NCI-H345 treated with DMSO at 0.1 percent for 48 hours (cell line): ENCODE results near the gene USH1G.
"Not testable (repeated sequence)": the region's sequence is repeated elsewhere in the genome, so short reads cannot be mapped to it uniquely, and the experiment has no call there.

Experiments
- DNase-seq: peaks from one replicate; lab custom pipeline; 2025; ENCODE audit not compliant: unreplicated experiment; lab: John Stamatoyannopoulos, UW

The USH1G gene

DNA sequence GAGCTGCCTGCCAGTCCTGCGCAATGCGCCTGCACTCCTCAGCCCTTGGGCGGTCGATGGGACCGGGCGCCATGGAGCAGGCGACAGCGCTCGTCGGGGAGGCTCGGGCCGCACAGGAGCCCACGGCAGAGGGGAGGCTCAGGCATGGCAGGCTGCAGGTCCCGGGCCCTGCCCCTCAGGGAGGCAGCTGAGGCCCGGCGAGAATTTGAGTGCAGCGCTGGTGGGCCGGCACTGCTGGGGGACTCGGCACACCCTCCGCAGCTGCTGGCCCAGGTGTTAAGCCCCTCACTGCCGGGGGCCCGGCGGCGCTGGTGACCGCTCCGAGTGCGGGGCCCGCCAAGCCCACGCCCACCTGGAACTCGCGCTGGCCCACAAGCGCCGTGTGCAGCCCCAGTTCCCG, 16.0 kb downstream of the USH1G start:
- no peak for DNase-seq

DNA sequence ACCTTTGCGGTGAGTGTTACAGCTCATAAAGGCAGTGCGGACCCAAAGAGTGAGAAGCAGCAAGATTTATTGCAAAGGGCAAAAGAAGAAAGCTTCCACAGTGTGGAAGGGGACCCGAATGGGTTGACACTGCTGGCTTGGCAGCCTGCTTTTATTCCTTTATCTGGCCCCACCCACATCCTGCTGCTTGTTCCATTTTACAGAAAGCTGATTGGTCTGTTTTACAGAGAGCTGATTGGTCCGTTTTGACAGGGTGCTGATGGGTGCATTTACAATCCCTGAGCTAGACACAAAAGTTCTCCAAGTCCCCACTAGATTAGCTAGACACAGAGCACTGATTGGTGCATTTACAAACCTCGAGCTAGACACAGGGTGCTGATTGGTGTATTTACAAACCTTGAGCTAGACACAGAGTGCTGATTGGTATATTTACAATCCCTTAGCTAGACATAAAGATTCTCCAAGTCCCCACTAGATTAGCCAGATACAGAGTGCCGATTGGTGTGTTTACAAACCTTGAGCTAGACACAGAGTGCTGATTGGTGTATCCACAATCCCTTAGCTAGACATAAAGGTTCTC, 16.8 kb downstream of the USH1G start:
- not testable (repeated sequence) for DNase-seq

DNA sequence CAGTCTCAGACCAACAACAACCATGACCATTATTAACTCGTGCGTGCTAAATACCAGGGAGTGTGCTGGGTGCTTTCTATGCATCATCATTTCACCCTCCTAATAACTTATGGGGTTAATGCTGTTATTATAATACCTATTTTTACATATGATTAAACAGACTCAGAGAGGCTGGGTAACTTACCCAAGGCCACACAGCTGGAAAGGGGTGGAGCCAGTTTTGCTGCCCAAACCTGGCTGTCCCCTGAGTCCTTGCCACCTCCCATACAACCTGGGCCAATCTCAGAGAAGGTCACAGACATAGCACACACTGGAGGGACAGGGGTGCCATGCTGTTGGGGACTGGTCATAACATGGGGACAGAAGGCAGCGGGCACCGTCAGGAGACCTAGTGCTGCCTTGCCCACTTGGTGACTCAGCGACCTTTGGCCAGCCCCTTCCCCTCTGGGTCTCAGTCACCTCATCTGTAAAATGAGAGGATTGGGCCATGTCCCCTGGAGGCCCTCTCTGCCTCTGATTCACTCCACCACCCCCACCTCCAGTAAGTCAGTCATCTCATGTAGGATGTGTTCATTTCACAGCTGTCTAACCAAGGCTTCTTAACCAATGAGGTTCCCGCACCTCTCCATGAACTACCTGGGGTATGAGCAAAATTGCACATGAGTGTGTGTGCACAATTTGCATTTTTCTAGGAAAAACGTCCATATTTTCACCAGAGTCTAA, 18.2 kb downstream of the USH1G start:
- DNase-seq = no peak

DNA sequence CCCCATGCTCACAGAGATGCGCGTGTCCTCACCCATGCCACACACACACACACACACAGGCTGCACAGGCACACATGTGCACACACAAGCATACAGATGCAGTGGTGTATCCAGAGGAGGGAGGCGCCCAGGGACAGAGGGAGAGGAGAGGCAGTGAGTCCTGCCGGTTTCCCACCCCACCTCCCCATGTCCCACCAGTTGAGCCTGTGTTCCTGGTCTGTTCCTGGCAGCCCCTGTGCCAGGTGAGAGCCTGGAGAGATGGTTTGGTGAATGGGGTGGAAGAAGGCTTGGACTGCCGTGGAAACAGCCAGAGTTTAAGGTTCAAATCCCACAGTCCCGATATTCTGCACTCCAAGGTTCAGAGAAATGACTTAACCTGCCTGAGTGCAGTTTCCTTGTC, 19.4 kb downstream of the USH1G start:
- no peak for DNase-seq

DNA sequence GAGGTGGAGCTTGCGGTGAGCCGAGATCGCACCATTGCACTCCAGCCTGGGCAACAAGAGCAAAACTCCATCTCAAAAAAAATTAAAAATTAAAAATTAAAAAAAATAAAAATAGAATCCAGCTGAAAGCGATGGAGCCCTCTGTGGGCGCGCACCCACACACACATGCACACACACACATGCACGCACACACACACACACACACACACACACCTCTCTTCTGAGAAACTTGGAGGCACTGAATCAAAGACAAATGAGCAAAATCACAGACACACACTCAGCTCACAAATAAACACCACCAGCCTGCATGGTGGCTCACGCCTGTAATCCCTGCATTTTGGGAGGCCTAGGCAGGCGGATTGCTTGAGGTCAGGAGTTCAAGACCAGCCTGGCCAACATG, 20.0 kb downstream of the USH1G start:
- no peak for DNase-seq

DNA sequence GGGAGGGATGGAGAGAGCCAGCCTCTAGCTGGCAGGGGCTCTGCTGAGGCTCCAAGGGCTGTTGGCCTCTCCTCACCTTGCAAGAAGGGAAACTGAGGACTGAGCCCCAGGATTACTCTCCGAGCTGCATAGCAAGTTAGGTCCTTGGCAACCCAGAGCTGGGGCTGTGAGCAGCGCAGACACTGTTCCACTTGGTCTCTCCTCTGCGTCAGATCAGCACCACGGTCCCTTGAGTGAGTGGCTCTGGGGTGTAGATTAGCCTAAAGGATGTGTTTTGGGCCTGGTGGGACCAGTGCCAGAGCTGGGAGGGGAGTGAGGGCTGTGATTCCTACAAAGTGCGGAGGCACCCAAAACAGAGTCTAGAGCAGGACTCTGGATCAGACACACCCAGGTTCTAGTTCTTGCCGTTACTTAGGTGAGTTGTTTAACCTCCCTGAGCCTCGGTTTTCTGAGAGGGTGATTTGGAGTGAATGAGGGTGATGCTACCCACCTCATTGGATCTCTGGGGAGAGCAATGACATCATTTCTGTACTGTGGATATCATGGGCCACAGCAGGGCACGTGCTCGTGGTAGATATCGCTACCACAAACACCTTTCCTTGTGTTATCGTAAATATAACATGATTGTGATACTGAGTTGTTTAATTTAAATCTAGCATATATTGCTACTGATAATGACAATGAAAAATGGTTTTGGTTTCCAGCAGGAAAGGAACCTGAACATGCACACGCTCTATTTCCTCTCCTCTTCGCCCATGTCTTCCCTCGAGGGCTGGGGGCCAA, 21.5 kb downstream of the USH1G start:
- DNase-seq = no peak

DNA sequence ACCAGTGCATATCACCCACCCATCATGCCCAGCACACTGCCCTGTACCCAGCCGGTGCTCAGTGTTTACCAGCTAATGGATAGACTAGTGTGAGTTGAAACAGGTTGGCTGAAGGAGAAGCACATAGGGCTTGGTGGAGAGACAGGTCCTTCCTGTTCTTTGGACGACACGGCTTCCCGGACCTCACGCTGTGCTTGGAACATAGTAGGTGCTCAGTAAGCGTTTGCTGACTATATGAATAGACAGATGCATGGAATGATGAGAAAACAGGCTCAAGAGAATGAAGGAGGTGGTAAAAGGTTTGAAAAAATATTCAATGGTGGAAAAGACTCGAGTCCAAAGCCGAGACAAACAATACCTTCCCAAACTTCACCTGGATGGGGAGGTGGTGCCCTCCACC, 22.8 kb downstream of the USH1G start:
- DNase-seq = no peak

DNA sequence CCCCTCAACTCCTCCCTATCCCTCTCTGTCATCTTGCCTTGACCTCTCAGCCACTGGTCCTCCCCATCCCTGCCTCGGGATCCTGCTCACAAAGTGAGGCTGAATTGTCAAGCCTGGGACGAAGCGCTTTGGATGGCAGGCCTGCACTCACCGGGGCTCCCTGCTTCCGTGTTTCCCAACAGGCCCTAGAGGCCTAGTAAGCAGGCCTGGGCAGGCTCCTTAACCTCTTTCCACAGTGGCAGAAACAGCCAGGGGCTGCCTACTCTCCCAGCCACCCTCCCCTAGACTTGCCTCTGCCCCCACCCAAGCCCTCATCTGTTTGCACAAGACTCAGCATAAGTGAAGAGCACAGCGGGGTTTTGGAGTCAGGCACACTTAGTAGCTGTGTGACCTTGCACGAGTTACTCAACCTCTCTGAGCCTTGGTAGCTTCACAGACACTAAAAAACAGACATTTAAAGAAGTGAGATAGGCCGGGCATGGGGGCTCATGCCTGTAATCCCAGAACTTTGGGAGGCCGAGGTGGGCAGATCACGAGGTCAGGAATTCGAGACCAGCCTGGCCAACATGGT, 24.6 kb downstream of the USH1G start:
- no peak for DNase-seq

DNA sequence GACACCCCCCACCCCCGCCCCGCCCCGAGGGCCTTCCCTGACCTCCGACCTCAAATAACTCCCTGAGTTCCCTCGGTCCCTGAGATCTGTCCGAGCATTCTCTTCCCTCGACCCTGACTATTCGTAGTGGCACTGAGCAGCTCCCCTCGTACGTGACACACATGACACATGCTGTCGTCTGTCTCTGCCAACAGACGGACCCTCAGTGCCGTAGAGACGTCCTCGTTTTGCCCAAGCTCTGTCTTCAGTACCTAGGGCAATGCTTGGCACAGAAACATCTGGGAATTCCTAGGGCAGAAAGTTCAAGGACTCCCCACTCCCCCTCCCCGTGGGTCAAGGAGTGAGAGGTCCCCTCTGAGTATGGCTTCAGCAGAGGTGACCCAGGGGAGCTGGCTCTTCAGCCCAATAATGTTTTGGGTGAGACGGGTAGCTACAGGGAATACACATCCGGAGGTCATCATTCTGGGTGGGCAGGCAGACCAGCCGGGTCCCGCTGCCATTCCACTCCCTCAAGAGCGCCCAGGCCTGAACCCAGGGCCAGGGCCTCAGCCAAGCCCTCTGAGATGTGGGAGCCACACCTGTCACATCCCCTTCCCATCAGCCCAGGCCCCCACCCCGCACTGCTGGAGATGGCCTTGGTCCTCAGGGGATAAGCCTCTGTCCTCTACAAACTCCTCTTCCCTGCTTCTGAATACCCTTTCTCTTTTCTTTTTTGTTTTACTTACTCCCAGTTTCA, 29.0 kb downstream of the USH1G start:
- DNase-seq = no peak

DNA sequence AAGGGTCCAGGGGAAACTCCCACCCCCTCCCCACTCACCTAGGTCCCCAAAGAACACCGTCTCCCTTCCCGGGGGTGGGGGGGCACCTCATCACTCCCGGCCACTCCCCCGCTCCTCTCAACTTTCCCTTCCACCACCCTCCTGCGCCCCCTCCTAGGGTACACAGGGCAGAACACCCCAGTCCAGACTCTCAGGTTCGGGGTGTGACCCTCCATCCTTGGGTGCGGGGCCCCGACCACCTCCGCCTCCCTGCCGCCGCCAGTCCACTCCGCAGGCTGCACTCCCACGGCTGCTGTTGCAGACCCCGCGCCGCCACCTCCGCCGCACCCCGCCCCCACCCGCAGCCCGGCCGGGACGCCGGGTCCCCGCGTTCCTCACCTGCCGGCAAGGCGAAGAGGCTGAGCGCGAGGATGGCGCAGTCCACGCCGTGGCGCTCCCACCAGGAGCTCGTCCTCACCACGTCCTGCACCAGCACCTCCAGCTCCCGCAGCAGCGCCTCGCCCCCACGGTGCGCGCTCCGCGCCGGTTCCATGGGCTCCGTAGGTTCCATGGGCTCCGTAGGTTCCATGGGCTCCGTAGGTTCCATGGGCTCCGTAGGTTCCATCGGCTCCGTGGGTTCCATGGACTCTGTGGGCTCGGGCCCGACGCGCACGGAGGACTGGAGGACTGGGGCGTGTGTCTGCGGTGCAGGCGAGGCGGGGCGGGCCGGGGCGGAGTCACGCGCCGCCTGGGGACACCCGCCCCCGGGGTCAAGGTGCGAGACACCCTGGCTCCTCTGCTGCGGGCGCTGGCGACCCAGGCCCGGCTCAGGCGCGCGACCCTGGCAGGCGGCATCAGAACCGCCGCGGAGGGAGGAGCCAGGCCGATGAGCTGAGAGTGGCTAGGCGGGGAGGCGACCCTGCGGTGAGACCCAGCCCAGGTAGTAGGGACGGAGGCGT, 29.8 kb downstream of the USH1G start, which contains the start of gene FADS6:
TSS of gene FADS6 (minus strand) at position 660 of the 938 bp plus-strand sequence. CDS start at position 622, 38 bp downstream.
- DNase-seq = no peak

DNA sequence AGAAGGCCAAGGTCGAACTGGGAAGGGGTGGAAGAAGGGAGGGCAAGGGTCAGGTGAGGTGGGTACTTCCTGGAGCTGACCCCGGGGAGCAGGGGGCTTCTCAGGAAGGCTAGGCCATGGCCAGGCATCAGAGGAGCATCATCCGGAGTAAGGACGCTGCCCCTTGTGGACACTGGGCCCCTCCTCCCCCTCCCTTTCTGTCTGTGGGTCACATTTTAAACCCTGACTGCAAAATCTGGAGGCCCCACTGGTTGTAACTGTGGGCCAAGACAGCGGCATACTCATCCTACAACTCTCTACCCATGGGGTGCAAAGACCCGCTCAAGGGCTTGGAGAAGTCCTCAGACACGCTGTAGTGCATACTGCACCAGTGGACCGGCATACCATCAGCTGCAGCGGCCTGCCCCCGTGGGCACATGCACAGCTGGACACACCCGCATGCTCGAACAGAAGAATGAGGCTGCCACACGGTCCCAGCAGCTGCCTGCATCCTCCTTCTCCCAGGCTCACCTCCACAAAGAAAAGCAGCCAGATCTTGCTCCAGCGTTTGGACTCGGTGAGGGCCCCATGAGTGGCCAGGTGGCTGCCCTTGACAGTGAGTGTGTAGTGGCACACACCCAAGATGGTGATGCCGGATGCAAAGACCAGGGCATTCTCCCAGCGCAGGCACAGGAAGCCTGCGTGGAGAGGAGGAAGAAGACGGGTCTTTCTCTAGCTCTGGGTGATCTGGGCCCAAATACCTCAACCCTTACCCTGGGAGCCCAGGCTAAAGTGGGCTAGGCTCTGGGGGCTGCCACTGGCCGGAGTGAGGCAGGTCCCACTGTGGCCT, 30.8 kb downstream of the USH1G start:
- DNase-seq = no peak

DNA sequence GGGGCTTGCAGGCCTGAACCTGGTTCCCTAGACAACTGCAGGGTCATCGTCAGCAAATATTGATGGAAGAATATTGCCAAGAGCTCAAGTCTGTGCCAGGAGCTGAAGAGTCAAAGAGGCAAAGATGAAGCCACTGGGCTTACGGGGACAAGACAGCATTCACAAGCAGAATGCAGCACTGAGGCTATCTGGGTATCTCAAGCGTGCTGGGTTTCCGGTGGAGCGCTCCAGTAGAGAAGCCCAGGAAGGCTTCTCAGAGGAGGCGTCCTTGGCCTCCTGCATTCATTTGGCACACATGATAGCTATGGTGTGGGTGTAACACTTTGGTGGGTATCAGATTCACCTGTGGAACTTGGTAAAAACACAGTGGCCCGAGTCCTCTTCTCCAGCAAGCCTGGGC, 32.5 kb downstream of the USH1G start:
- no peak for DNase-seq

DNA sequence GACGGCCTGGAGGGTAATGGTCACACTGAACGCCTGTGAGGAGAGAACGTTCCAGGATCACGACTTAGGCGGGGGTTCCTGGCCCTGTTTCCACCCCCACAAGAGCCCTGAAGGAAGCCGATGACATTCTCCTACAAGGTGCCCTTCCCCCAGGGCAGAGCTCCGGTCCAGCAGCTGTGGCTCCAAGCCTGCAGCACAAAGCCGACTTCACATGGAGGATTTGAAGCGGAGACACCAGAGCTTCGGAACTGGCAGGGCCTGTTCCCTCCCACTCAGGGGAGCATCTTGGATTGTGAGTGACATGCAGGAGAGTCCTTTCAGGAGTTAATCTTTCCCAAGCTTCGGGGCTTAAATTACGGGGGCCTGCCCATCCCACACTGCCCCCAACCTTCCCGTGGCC, 34.6 kb downstream of the USH1G start:
- DNase-seq = no peak

DNA sequence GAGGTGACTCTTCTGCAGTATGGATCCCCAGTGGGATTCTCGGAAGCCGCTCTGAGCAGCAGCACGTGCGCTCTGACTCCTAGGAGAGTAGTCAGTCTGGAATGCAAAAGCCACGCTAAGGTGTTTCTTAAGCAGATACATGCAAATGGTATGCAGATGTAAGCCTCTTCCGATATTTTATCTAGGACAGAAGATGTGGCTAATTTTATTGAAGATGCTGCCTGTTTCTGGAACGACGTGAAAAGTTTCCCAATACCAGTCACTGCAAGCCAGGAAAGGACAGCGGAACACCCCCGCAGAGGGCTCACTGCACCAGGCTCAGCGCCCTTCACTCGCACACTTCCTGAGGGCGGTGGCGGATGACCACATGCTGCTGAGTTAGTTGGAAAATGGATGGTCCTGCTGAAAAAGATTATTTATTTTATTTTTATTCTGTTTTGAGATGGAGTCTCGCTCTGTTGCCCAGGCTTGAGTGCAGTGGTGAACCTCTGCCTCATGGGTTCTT, 39.8 kb downstream of the USH1G start:
- no peak for DNase-seq

DNA sequence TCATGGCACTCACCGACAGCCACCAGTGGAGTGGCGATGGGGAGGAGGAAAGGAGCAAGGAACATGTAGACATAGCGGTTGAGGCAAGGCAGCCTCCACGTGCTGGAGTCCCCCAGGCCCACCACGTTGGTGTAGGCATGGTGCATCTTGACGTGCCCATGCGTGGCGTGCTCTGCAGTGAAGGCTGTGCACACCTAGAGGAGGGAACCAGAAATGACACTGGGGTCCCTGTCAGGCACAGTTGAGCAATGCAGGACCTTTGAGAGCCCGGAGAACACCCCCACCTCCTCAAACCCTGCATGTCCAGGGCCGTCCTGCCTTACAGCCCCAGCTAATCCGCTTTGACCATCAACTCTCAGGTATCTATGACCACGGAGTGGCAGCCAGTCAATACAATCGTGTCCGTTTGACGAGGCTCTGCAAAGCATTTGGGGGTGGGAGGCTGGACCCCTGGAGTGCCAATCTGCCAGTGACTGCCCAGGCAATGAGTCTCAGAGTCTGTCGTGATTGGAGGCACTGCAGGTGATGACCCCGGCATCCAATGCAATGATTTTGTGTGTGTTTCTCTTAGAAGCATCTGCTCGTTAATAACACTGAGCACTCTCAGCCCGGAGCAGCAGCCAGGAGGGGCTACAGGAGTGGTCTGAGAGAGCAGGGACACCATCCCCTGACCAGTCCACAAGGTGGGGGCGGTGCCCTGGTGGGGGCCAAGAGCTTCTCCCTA, 40.4 kb downstream of the USH1G start:
- no peak for DNase-seq

DNA sequence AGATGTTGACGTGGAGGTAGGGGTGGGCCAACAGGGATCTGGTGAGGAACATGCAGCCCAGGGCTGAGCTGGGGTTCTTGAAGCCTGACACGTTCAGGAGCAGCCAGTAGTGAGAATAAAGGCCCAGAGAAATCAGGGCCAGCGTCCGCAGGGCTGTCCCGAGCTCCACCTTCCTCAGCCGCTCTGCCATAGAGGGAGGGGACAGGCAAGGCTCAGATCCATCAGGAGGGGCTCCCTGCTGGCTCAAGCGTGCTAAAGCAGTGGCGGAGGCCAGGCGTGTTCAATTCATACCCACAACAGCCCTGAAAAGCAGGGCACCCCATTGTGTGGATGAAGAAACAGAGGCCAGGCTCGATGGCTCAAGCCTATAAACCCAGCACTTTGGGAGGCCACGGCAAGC, 42.0 kb downstream of the USH1G start:
- no peak for DNase-seq

DNA sequence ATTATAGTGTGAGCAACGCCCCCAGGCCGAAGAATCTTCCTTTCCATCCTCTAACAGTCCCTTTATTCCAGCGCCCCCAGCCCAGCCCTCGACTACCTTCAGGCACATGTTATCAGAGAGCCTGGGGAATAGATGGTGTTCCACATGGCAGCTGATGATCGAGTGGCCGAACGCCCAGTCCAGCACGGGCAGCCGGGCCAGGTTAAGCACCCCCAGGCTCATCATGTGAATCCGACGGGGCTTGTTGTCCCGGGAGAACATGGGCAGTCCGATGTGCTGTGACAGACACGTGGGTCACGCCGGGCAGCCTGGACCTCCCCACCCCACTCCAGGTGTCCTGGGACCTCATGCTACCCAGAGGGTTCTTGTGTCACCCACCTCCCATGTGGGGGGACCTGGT, 43.7 kb downstream of the USH1G start:
- DNase-seq = no peak

DNA sequence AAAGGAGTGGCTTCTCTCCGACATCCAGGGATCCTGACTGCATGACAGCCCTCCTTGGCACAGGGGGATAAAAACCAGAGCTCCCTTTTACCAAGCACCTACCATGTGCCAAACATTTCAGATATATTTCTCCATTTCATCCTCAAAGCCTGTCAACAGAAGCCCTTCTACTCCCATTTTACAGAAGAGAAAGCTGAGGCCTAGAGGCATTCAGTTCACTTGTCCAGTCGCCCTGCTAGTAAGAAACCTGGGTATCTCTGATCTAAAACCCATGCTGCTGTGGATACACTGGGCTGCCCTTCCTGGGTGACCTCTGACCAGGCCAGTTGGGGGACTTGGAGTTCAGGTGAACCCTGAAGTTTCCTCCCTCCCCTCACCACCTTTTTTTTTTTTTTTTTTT, 44.4 kb downstream of the USH1G start:
- no peak for DNase-seq
